Stimulated activated CD8-positive, alpha-beta memory T cell treated with anti-CD3 and anti-CD28 coated beads, Interleukin-4, amount 100 ng/mL, for 48 hours (primary cell): Measurements from ENCODE around the gene AACS.
"Not testable (repeated sequence)": the region's sequence is repeated elsewhere in the genome, so short reads cannot be mapped to it uniquely, and the experiment has no call there.

ENCODE experiments used
- DNase-seq: peaks from one replicate; pipeline ENCODE4 v3.0.0-alpha.2; 2020

Gene AACS, protein sequence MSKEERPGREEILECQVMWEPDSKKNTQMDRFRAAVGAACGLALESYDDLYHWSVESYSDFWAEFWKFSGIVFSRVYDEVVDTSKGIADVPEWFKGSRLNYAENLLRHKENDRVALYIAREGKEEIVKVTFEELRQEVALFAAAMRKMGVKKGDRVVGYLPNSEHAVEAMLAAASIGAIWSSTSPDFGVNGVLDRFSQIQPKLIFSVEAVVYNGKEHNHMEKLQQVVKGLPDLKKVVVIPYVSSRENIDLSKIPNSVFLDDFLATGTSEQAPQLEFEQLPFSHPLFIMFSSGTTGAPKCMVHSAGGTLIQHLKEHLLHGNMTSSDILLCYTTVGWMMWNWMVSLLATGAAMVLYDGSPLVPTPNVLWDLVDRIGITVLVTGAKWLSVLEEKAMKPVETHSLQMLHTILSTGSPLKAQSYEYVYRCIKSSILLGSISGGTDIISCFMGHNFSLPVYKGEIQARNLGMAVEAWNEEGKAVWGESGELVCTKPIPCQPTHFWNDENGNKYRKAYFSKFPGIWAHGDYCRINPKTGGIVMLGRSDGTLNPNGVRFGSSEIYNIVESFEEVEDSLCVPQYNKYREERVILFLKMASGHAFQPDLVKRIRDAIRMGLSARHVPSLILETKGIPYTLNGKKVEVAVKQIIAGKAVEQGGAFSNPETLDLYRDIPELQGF

DNA sequence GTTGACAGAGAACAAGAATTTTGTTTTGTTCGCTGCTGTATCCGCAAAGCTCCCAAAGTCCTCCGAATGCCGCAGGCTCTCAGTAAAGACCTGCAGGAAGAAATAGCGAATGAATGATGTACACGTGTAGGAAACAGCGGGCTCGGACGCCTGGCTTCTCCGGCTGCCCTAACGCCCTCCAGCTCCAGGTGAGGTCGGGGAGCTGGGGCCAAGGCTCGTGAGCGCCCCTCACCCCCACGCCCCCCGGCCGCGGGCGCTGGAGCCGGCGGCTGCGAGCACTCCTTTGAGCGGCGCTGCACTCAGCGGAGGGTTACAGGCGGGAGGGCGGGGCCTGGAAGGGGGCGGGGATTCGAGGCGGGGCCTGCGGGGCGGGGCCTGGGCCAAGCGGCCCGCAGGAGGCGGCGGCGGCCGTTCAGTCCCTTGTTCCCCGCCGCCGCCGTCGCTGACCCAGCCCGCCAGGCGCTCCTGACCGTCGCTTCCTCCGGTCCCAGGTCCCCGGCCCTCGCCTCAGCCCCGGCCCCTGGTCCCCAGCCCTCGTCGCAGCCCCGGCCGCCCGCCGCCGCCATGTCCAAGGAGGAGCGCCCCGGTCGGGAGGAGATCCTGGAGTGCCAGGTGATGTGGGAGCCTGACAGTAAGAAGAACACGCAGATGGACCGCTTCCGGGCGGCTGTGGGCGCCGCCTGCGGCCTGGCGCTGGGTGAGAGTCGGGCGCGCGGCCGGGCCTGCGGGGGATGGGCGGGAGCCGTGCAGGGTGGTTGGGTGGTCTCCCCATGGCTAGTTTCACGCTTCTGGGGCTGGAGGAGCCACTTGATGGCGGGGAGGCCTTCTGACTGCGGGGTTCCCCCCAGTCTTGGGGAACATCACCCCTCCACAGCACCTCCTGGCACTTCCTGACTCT, at the start of gene AACS:
AACS (plus strand) TSS at position 415 of the 898 bp plus-strand sequence; CDS start at position 565, 150 bp downstream.
- DNase-seq: peak; percentile 84

DNA sequence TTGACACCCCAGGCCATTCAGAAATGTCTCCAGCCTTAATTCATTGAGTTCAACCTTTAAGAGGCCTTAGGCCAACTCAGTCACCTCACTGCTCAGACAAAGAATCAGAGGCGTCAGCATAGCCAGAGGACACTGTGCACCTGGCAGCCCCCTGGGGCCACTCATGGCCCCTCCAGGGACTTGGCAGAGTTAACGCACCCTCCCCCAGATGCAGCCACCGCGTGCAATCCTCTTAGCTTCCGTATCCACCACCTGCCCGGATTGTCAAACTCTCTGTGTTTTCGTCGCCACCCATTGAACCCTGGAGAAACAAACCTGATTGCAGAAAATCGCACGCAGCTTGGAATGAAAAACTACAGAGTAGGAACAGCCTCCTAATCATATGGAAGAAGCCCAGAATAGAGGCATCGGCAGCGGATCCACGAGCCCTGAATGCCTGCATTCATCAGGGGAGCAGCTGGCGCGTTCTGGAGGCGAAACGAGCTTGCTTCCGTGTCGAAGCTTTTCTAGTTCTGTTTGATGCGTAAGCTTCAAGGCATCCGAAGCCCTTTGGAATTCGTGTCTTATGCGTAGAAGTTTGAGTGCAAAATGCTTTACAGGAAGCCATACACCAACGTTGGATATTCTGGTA, 49.4 kb upstream of the AACS start:
- no peak for DNase-seq

DNA sequence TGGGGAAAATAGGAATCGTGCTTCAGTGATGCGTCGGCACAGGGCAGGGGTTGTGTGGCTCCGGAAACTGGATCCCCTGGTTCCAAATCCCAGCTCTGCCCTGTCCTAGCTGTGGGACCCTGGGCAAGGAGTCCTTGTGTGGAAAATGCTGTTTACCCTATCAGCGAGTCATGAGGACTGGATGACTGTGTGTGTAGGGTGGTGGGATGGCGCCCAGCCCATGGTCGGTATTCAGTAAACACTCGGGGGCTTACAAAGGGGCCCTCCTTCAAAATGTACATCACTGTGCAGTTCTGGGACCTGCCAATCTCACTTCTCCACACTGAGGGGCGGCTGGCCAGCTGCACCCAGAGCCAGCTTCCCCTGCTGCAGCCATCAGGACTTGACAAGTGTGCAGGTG, 47.4 kb upstream of the AACS start:
- no peak for DNase-seq

DNA sequence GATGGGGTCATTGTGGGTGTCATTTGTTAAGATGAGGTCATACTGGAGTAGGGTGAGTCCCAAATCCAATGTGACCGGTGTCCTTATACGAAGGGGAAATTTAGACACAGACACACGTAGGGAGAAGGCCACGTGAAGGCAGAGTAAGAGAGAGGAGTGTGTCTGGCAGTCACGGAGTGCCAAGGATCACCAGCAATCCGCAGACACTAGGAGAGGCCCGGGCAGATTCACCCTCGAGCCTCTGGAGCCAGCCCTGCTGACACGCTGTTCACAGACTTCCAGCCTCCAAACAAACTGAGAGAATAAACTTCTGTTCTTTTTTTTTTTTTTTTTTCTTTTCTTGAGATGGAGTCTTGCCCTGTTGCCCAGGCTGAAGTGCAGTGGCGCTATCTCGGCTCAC, 46.9 kb upstream of the AACS start:
- no peak for DNase-seq

DNA sequence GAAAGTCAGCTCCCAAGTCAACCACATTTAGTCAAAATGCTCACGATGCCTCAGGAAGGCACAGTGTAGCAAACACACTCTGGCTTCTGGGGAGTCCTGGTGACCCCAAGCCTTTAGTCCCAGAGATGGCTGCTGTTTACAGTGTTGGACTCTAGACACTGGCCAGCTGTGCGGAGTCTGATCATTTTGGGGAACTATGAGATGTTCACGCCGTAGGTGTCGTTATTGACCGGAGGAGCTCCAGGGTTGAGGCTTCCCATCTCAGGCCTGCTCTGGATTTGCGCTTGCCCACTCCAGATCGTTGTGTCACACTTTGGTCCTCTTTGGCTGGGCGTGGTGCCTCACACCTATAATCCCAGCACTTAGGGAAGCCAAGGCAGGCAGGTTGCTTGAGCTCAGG, 44.1 kb upstream of the AACS start:
- DNase-seq: no peak

DNA sequence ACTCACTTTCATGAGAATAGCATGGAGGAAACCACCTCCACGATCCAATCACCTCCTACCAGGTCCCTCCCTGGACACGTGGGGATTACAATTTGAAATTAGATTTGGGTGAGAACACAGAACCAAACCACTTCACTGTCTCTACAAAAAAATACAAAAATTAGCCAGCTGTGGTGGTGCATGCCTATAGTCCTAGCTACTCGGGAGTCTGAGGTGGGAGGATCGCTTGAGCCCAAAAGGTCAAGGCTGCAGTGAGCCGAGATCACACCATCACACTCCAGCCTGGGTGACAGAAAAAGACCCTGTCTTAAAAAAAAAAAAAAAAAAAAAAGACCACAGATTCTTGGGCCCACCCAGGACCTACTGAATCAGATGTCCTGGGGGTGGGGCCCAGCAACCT, 43.5 kb upstream of the AACS start:
- DNase-seq: no peak

DNA sequence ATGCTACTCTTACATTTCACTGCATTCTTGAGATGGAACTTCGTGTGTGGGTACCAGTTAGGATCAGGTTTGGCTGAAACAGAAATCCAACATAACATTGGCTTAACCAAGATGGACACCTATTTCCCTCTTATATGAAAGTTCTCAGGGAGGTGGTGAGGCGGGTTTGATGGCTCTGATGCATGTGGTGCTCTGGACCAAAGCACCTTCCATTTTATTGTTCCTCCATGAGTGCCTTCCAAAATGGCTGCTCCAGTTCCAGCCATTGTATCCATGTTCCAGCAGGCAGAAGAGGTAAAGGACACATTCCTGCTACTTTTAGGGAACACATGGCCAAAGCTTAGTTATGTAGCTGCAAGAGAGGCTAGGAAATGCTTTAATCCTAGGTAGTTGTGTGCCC, 42.2 kb upstream of the AACS start:
- no peak for DNase-seq

DNA sequence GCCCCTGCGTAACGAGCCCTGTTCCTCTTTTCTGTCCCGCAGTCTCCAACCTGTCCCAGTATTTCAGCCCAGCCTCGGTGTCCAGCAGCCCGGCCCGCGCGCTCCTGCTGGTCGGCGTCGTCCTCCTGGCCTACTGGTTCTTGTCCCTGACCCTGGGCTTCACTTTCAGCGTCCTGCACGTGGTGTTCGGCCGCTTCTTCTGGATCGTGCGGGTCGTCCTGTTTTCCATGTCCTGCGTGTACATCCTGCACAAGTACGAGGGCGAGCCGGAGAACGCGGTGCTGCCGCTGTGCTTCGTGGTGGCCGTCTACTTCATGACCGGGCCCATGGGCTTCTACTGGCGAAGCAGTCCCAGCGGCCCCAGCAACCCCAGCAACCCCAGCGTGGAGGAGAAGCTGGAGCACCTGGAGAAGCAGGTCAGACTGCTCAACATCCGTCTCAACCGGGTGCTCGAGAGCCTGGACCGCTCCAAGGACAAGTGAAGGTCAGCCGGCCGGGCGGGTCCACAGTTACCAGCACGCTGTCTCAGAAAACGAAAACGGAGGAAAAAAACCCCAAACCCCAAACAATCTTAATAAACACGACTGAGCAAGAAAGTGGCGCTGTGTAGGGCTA, 40.2 kb upstream of the AACS start:
- DNase-seq: no peak

DNA sequence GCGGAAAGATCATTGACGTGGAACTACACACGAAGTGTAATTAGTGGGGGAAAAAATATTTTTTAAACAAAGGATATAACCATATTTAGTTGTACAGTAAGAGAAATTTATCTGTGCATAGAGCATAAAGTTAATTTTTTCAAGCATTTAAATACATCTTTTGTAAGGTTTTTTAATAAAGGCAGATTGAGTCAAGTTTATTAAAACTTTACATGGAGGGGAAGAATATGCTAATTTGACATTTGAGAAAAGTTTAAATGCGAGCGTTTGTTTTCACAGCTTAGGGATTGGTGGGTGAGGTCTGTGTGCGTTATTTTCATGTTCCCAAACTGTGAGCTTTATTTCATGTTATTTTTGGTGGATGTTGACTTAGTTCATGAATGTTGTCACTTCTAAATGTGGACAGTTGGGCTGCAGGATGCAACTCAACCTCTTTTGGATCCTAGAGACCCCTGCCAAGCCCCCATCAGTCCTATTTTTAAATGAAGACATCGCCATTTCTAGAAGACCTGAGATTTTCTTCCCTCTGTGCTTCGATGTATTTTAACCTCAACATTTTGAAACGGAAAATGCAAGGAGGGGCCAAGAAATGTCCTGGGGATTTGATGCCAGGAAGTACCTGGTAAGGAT, 39.5 kb upstream of the AACS start:
- DNase-seq: no peak

DNA sequence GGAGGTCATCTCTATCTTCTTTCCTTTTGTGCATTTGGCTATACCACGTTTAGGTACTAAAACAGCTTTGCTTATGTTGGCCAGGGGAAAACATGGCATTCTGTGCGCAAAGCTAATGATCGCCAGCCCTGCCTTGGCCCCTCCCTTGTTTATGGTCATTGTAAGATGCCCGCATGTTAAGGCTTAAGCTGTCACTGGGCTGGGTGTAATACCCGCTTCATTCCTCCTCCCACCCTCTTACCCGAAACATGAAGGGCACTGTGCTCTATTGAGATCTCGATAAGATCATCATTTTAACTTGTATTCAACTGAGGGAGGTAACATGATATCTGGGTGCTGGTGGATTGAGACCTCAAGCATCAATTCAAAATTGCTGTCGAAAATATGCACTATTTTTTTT, 37.1 kb upstream of the AACS start:
- no peak for DNase-seq

DNA sequence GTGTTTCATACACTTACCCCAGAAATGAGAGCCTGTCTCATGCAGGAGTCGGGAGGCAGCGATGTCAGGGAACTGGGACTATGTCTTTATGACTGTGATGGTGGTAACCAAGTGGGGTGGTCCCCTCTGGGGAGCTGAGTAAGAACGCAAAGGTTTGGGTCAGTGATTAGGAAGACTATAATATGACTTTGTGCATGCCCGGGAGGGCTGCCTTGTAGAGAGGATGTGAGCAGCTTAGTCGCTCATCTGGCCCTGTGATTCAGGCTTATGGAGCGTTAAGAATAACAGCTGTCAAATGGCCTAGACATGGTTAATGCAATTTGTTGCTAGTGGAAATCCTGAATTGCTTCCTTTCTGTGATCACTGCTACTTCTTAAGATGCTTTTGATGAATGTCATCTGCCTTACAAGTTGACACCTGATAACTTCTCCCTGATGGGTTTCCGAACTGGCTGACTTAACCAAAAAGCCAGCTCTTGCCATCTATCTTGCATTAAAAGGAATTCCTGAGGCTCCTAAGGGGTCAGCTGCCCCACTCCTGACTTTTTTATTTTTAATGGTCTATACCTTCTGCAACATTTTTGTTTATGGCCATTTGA, 35.4 kb upstream of the AACS start:
- no peak for DNase-seq

DNA sequence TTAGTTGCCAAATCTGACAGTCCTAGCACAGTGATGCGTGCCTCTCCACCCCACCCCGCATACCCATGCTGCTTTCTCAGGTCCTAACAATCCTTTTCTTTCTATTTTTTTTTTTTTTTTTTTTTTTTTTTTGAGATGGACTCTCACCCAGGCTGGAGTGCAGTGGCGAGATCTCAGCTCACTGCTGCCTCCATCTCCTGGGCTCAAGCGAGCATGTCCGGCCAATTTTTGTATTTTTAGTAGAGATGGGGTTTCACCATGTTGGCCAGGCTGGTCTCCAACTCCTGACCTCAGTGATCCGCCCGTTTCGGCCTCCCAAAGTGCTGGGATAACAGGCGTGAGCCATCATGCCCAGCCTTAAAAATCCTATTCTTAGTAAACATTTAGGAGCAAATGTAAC, 33.8 kb upstream of the AACS start:
- DNase-seq: not testable (repeated sequence)

DNA sequence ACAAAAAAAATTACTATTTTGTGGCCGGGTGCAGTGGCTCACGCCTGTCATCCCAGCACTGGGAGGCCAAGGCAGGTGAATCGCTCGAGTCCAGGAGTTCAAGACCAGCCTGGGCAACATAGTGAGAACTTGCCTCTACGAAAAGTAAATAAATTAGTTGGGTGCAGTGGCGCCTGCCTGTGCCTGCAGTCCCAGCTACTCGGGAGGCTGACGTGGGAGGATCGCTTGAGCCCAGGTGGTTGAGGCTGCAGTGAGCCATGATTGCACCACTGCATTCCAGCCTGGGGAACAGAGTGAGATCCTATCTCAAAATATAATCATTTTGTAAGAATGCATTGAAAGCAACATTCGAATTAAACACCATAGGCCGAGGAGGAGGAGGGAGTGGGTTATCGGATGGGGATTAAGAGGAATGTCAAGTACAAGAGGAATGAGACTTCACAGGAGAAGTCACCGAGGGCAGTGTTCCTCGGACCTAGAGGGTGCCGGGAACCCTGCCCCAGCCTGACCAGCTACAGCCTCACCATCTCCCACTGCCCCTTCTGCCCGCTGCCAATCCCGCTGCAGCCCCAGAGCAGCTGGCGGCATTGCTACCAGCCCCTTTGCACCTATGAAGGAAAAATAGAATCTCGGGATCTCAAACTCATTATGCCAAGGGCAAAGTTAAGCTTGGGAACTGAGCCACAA, 32.6 kb upstream of the AACS start:
- no peak for DNase-seq

DNA sequence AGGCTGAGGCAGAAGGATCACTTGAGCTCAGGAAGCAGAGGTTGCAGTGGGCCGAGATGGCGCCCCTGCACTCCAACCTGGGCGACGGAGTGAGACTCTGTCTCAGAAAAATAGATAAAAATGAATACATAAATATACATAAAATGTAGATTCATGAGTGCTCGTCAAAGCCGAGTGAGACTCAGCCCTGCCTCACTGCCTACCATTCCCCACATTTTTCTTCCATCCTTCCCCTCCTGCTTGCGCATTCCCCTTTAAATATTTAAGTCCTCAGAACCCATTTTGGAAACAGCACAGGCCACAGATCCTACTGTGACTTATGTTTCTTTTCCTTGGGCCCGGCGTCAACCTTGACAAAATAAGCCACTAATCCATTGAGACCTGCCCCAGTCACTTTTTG, 31.9 kb upstream of the AACS start:
- no peak for DNase-seq

DNA sequence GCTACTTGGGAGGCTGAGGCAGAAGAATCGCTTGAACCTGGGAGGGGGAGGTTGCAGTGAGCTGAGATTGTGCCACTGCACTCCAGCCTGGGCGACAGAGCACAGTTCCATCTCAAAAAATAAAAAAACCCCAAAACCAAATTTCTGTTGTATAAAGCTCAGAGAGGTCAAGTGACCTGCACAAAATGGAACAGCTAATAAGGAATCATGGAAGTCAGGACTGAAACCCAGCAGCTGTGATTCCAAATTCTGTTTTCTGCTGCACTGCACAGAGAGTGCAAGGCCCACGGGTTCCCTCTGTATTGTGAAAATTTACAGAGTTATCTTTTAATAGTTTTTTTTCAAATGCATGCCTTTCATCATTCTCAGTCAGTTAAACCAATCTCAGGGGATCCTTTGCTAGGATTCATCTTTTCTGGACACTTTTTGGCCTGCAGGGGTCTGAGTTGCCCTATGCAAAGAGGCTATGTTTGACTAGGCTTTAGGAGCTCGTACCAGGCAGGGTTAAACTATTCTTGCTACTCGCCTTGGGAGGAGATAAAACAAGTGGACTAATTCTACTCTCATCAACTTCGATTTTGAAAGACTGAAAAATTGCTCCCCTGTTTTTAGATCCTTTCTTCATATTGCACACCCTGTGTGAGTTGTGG, 26.1 kb upstream of the AACS start:
- DNase-seq: no peak

DNA sequence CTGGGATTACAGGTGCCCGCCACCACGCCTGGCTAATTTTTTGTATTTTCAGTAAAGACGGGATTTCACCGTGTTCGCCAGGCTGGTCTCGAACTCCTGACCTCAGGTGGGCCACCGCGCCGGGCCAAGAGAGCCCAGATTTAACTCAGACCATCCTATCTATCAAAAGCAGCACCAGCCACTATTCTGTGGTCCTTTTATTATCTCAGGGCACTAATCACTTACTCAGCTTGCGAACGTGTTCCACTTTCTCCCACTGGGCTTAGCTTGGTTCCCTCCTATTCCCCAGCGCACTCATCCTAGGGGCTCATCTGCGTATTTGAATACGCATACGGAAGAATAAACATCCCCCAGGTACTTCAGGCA, 16.2 kb upstream of the AACS start:
- no peak for DNase-seq

DNA sequence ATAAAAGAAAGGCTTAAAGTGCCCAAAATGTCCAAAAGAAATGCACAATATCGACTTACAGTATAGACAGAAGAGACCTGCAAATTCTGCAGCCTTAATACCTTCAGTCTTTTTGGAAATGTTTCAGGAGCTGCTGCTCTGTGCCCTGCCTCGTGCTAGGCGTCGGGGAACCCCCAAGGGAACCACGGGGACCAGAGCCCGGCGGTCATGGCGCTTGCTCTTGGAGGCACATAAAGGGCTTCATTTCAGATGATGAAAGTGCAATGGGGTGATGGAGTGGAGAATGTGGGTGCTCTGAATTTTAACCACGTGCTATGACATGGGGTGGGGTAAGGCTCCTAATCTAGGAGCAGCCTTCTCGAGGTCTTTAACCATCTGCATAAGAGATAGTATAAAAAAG, 14.8 kb upstream of the AACS start:
- no peak for DNase-seq

DNA sequence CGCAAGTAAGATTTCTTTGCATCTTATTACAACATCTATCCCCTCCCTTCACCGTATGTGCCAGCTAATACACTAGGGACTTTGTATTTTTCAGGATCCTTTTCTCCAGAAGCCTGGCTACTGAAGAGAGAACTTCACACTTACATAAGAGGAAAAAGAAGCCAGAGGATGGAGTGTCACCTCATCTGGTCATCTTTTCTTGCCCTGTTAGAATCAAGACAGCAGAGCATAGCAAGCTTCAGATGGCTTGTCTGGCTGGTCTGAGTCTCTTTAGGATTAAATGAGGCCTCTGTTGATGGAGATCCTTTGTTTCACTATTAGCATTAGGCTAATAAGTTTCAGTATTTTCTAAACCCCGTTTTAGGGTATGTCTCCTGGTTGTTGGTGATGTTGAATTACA, 14.4 kb upstream of the AACS start:
- DNase-seq: no peak

DNA sequence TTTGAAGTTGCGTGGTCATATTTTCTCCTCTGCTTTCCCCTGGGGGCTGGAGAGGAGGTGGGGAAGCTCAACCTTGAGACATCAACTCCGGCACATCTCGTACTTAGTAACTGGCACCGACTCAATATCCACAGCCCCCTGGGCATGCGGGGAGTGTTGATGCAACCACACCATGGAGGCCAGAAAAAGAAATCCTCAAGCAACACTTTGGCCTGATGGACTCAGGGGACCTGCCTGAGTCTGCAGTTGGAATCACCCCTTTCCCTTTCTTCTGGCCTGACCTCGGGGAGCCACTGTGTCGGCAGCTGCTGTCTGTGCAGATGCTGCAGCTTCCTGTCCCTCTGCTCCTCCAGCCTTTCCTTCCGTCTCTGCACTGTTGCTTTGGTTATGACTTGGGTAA, 11.4 kb upstream of the AACS start:
- DNase-seq: no peak

DNA sequence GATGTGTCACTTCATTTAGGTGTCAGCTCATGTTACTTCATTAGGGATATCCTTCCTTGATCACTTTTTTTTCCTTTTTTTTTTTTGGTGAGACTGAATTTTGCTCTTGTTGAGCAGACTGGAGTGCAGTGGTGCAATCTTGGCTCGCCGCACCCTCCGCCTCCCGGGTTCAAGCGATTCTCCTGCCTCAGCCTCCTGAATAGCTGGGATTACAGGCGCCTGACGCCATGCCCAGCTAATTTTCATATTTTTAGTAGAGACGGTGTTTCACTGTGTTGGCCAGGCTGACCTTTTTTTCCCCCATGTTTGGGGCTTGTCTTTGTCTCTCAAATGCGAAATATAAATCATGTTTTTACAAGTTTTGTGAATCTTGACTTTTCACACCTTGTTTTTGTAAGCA, 9.6 kb upstream of the AACS start:
- DNase-seq: no peak

DNA sequence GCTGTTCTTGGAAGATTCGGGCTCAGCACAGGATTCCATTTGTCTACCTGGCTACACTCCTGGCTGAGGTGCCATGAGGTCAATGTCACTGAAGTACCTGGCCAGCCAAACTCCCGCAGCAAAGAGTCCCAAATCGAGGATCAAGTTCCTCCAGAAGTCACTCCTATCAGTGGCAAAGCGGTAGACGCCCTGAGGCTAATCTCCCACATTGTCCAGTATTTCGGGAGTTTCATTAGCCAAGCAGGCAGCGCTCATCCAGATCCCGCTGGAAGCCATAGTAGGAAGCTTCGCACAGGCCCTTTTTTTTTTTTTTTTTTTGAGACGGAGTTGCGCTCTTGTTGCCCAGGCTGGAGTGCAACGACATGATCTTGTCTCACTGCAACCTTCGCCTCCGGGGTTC, 8.9 kb upstream of the AACS start:
- DNase-seq: no peak
